Measurements from ENCODE around the gene KLRF2. TPM values are rescaled to one million over a fixed set of nuclear protein-coding genes. Genes with fewer than 3 reads are reported as not detected.
A peak's percentile ranks its signal among the peaks of the same experiment; 100 is the strongest.

KLRF2 gene
- total RNA-seq, 1 donor from 2014 or later, result not detected

- DNase-seq (ENCODE audit: low spot score), result no peak
These were observed 7.5 kb downstream of the KLRF2 start for GRCh38 chr12:9888665-9889273.

GRCh38 chr12:9895215-9895971 is 14.1 kb downstream of the KLRF2 start:
- no peak for DNase-seq (ENCODE audit: low spot score)

GRCh38 chr12:9897535-9897934 is 16.2 kb downstream of the KLRF2 start:
- no peak for DNase-seq (ENCODE audit: low spot score)

- no peak for DNase-seq (ENCODE audit: low spot score)
These were observed 17.9 kb downstream of the KLRF2 start for GRCh38 chr12:9899209-9899608.

- no peak for DNase-seq (ENCODE audit: low spot score)
These were observed 19.6 kb downstream of the KLRF2 start for GRCh38 chr12:9900930-9901329.

GRCh38 chr12:9902539-9903228 is 21.4 kb downstream of the KLRF2 start:
- no peak for DNase-seq (ENCODE audit: low spot score)

GRCh38 chr12:9906873-9907272 is 25.6 kb downstream of the KLRF2 start:
- no peak for DNase-seq (ENCODE audit: low spot score)

GRCh38 chr12:9907769-9908168 is 26.5 kb downstream of the KLRF2 start:
- DNase-seq (ENCODE audit: low spot score), result no peak

- DNase-seq (ENCODE audit: low spot score), result no peak
These were observed 27.1 kb downstream of the KLRF2 start for GRCh38 chr12:9908350-9908749.

- no peak for DNase-seq (ENCODE audit: low spot score)
These were observed 28.4 kb downstream of the KLRF2 start for GRCh38 chr12:9909724-9910123.

GRCh38 chr12:9910716-9911421 is 29.6 kb downstream of the KLRF2 start:
- DNase-seq (ENCODE audit: low spot score), result no peak

- DNase-seq (ENCODE audit: low spot score), result no peak
These were observed 30.4 kb downstream of the KLRF2 start for GRCh38 chr12:9911708-9912107.

- DNase-seq (ENCODE audit: low spot score), result no peak
These were observed 38.2 kb downstream of the KLRF2 start for GRCh38 chr12:9919443-9919842.

GRCh38 chr12:9920451-9920850 is 39.2 kb downstream of the KLRF2 start:
- no peak for DNase-seq (ENCODE audit: low spot score)

- no peak for DNase-seq (ENCODE audit: low spot score)
These were observed 41.1 kb downstream of the KLRF2 start for GRCh38 chr12:9922429-9922828.

- DNase-seq (ENCODE audit: low spot score), result peak; percentile 42
These were observed 44.6 kb downstream of the KLRF2 start for GRCh38 chr12:9925705-9926393.

- no peak for DNase-seq (ENCODE audit: low spot score)
These were observed 45.6 kb downstream of the KLRF2 start for GRCh38 chr12:9926876-9927275.

GRCh38 chr12:9928607-9929006 is 47.3 kb downstream of the KLRF2 start:
- DNase-seq (ENCODE audit: low spot score), result no peak

GRCh38 chr12:9931245-9931644 is 50.0 kb downstream of the KLRF2 start:
- DNase-seq (ENCODE audit: low spot score), result no peak

GRCh38 chr12:9932270-9932669 is 51.0 kb downstream of the KLRF2 start, which contains the start of gene CLEC2A:
Gene CLEC2A (minus strand): TSS chr12:9932370. CDS start chr12:9932329, 41 bp downstream.
- peak; percentile 12 for DNase-seq (ENCODE audit: low spot score)

- no peak for DNase-seq (ENCODE audit: low spot score)
These were observed 52.7 kb downstream of the KLRF2 start for GRCh38 chr12:9933958-9934357.

All from umbilical cord (tissue), 2 donors.